Aorta (tissue), 5 donors: ENCODE measurements around the gene RNF213. TPM values are rescaled to one million over a fixed set of nuclear protein-coding genes. Genes with fewer than 3 reads are reported as not detected.

Experiments used
- ATAC-seq: fragments of 200-7000 bp; cut with Tn5 transposase; one replicate; pipeline ENCODE4 v1.9.1; 2022; ENCODE audit warnings: moderate library complexity; ENCODE audit not compliant: low FRiP score
- DNase-seq, 2 donors: peaks; one replicate each; pipeline ENCODE4 v3.0.0-alpha.2; 2020
- H3K27ac ChIP-seq, 2 donors: one replicate each; pipeline ENCODE4 v1.5.1; 2013; ENCODE audit warnings: low read length in 2 of 2, mild to moderate bottlenecking in 2 of 2, moderate library complexity in 2 of 2, control low read depth in 1 of 2, inconsistent platforms in 1 of 2, low read depth in 1 of 2
- H3K27me3 ChIP-seq, 2 donors: one replicate each; pipeline ENCODE4 v1.6.1; 2013; ENCODE audit warnings: control low read depth in 1 of 2, low read length in 1 of 2, mild to moderate bottlenecking in 1 of 2, moderate library complexity in 1 of 2; ENCODE audit not compliant: insufficient read depth in 2 of 2, control insufficient read depth in 1 of 2
- H3K36me3 ChIP-seq, 2 donors: one replicate each; pipeline ENCODE4 v1.6.1; 2013; ENCODE audit warnings: control low read depth in 1 of 2, low read length in 1 of 2, mild to moderate bottlenecking in 1 of 2; ENCODE audit not compliant: insufficient read depth in 2 of 2, control insufficient read depth in 1 of 2
- H3K4me1 ChIP-seq, 2 donors: one replicate each; pipeline ENCODE4 v1.6.1; 2013; ENCODE audit warnings: low read length in 2 of 2, control low read depth in 1 of 2, mild to moderate bottlenecking in 1 of 2, moderate library complexity in 1 of 2; ENCODE audit not compliant: insufficient read depth in 2 of 2, control insufficient read depth in 1 of 2
- H3K4me3 ChIP-seq, 2 donors: one replicate each; pipeline ENCODE4 v1.5.1; 2013; ENCODE audit warnings: low read length in 2 of 2, control low read depth in 1 of 2, mild to moderate bottlenecking in 1 of 2
- H3K9me3 ChIP-seq: one replicate; pipeline ENCODE4 v1.6.1; 2013; ENCODE audit warnings: mild to moderate bottlenecking, low read length; ENCODE audit not compliant: control insufficient read depth
- WGBS, 2 donors: extraction: QIAGEN DNeasy Blood & Tissue Kit; methylation state at CpG; one replicate each; pipeline ENCODE4 v1.1.7; 2013; 5-methylcytosine and 5-hydroxymethylcytosine counted together
- intact Hi-C, 2 donors: fragments of 100-400 bp; cut with DNase I; formaldehyde crosslinking; loops; one replicate each; pipeline versions ENCODE4 v1.14.2 to v1.15.0; 2022
- polyA plus RNA-seq, 2 donors: library from polyadenylated mRNA; stranded (reverse); fragments of 200-250 nt; gene quantifications; one replicate each; pipeline ENCODE4 v1.2.3, GENCODE V29; 2013
- total RNA-seq, 2 donors: library from RNA; stranded (reverse); fragmentation: NEBNext Ultra II Directional; extraction: Animal tissue kit (Norgen Biotek cat#: 25700); gene quantifications; one replicate each; pipeline ENCODE4 v1.2.1, GENCODE V29; 2021
- donor health status: healthy with polysubstance abuse.
- donor health status: Bipolar disorder and iron deficiency.
- donor health status: DM: no; HTN: no; CAD: no.
- donor health status: DM: no; HTN: no; CAD: no.
- donor health status: DM: yes; HTN: yes; CAD: no.

RNF213 gene
- total and polyA plus RNA-seq, 4 donors = 18.7 to 231 (median 105) TPM

DNA sequence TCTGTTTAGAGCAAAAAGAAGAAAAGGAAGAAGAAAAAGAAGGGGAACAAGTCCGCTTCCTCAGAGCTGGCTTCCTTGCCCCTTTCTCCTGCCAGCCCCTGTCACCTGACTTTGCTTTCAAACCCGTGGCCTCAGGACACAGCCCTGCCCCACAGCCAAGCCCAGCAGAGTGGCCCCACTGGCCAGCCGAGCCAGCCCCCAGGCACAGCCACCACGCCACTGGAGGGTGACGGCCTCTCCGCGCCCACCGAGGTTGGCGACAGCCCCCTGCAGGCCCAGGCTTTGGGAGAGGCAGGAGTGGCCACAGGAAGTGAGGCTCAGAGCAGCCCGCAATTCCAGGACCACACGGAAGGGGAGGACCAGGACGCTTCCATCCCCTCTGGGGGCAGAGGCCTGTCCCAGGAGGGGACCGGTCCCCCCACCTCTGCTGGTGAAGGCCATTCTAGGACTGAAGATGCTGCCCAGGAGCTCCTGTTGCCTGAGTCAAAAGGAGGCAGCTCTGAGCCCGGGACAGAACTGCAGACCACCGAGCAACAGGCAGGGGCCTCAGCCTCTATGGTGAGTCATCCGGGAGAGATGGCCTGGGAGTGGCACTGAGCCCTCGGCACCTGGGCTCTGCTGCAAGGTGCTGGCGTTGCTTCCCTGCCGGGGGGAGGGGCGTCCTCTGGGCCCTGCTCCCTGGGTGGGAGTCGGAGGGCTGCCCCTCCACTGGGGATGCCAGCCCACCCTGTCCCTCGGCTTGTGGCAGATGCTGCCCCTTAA lies 27.3 kb downstream of the RNF213 start:
- Histone ChIP-seq H3K4me3 (no peak overlapping the region), H3K9me3 (no peaks in the 10 kb centered on the region), H3K27me3 (no peaks in the 10 kb centered on the region), H3K36me3 (peaks cover 0 to 11% of the 10 kb centered on the region in 2 donors), H3K27ac (no peak overlapping the region), H3K4me1 (no peaks in the 10 kb centered on the region)
- no peak for DNase-seq
- 86% methylated on average over 22 of the region's 22 CpGs for WGBS, 2 donors
- intact Hi-C loops = no loop called here
- no peak for ATAC-seq

DNA sequence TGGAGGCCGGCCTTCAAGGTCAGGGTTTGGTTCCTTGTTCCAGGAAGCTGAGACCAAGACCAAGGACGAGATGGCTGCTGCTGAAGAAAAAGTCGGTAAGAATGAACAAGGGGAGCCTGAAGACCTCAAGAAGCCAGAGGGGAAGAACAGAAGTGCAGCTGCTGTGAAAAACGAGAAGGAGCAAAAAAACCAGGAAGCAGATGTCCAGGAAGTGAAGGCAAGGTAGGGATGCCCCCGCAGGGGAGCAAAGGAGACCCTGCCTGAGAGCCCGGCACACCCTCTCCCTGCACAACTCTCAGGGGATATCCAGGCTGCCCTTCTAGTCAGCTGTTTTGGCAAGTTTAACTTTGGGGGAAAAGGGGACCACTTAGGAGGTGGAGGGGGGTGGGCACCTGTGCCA lies 29.0 kb downstream of the RNF213 start:
- H3K36me3 ChIP-seq = peaks cover 0 to 11% of the 10 kb centered on the region in 2 donors
- DNase-seq (no peak), ATAC-seq (no peak)
- WGBS, 2 donors = 74 to 79% methylated on average over 6 of the region's 6 CpGs
- no peaks in the 10 kb centered on the region for H3K9me3 ChIP-seq
- no peaks in the 10 kb centered on the region for H3K4me1 ChIP-seq
- intact Hi-C loops = no loop called here
- no peak overlapping the region for H3K27ac ChIP-seq
- no peaks in the 10 kb centered on the region for H3K27me3 ChIP-seq
- H3K4me3 ChIP-seq = no peak overlapping the region

GRCh38 chr17:80290156-80290555 lies 29.5 kb downstream of the RNF213 start:
- no peaks in the 10 kb centered on the region for H3K4me1 ChIP-seq
- ATAC-seq (no peak), DNase-seq (no peak)
- intact Hi-C loops = no loop called here
- H3K27ac ChIP-seq = no peak overlapping the region
- peaks cover 0 to 12% of the 10 kb centered on the region in 2 donors for H3K36me3 ChIP-seq
- no peak overlapping the region for H3K4me3 ChIP-seq
- 87 to 91% methylated on average over 25 of the region's 25 CpGs for WGBS, 2 donors
- H3K9me3 ChIP-seq = no peaks in the 10 kb centered on the region
- H3K27me3 ChIP-seq = no peaks in the 10 kb centered on the region

GRCh38 chr17:80291260-80291659 lies 30.6 kb downstream of the RNF213 start:
- Histone ChIP-seq H3K9me3 (no peaks in the 10 kb centered on the region), H3K27ac (no peak overlapping the region), H3K4me1 (no peaks in the 10 kb centered on the region), H3K27me3 (no peaks in the 10 kb centered on the region), H3K36me3 (peaks cover 0 to 14% of the 10 kb centered on the region in 2 donors), H3K4me3 (no peak overlapping the region)
- DNase-seq (peak in 1 of 2 donors; percentile 22), ATAC-seq (no peak)
- WGBS, 2 donors = 93 to 94% methylated on average over 6 of the region's 6 CpGs
- intact Hi-C loops = no loop called here

DNA sequence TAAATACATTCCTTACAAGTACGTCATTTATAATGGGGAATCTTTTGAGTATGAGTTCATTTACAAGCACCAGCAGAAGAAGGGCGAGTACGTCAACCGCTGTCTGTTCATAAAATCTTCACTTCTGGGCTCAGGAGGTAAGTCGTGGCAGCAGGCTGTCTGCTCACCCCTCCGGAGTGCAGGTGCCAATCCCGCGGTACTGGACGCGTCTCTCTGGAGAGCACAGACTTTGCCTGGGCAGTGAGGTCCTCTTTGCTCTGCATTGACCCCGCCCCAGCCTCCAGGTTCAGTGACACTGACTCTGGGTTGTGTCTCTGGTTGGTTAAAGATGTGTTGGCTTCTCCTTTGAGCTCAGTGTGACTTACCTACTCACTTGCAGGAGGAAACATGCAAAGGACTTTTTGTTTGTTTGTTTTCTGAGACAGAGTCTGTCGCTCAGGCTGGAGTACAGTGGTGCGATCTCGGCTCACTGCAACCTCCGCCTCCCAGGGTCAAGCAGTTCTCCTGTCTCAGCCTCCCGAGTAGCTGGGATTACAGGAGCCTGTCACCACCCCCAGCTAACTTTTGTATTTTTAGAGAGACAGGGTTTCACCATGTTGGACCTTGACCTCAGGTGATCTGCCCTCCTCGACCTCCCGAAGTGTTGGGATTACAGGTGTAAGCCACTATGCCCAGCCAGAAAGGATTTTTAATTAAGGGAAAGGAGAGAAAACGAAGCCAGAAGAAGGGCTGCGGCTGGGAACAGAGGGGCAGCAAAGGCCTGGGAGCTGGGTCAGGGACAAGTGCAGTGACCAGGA lies 31.2 kb downstream of the RNF213 start:
- H3K36me3 ChIP-seq = peaks cover 0 to 14% of the 10 kb centered on the region in 2 donors
- ATAC-seq (no peak), DNase-seq (peak in 1 of 2 donors; percentile 56)
- no peak overlapping the region for H3K4me3 ChIP-seq
- no peaks in the 10 kb centered on the region for H3K4me1 ChIP-seq
- no peaks in the 10 kb centered on the region for H3K9me3 ChIP-seq
- intact Hi-C loops = no loop called here
- H3K27ac ChIP-seq = no peak overlapping the region
- H3K27me3 ChIP-seq = no peaks in the 10 kb centered on the region
- 94 to 95% methylated on average over 20 of the region's 20 CpGs for WGBS, 2 donors

- ATAC-seq (no peak), DNase-seq (peak in 1 of 2 donors; percentile 66)
- intact Hi-C loops = no loop called here
- H3K36me3 ChIP-seq = peaks cover 0 to 14% of the 10 kb centered on the region in 2 donors
- H3K27me3 ChIP-seq = no peaks in the 10 kb centered on the region
- H3K4me3 ChIP-seq = no peak overlapping the region
- no peaks in the 10 kb centered on the region for H3K4me1 ChIP-seq
- 85 to 88% methylated on average over 10 of the region's 10 CpGs for WGBS, 2 donors
- no peaks in the 10 kb centered on the region for H3K9me3 ChIP-seq
- no peak overlapping the region for H3K27ac ChIP-seq
Measured at GRCh38 chr17:80292521-80292971, 31.9 kb downstream of the RNF213 start.

DNA sequence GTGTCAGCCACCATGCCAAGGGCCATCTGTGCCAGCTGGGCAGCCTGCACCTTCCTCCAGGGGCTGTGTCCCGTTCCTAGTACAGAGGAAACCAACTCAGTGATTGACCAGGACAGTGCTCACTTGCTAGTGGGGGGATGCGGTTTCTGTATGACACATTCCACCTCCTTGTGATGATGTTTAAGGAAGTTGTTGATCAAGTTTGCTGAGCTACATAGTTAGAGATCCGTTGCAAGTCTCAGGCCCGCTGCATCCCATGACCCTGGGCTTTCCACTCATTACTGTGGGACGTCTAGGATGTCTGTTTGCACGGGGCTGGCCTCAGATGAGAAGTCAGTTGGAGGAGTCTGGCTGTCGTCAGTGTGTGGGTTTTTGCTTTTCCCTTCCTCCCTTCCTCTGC lies 33.6 kb downstream of the RNF213 start:
- WGBS, 2 donors = 77 to 78% methylated on average over 7 of the region's 7 CpGs
- Histone ChIP-seq H3K4me1 (no peaks in the 10 kb centered on the region), H3K4me3 (no peak overlapping the region), H3K27me3 (no peaks in the 10 kb centered on the region), H3K36me3 (peaks cover 0 to 13% of the 10 kb centered on the region in 2 donors), H3K27ac (no peak overlapping the region), H3K9me3 (no peaks in the 10 kb centered on the region)
- intact Hi-C loops = no loop called here
- DNase-seq = peak in 1 of 2 donors; percentile 86
- no peak for ATAC-seq

- no peaks in the 10 kb centered on the region for H3K9me3 ChIP-seq
- no peak overlapping the region for H3K4me3 ChIP-seq
- no peaks in the 10 kb centered on the region for H3K27me3 ChIP-seq
- peaks cover 0 to 13% of the 10 kb centered on the region in 2 donors for H3K36me3 ChIP-seq
- no peaks in the 10 kb centered on the region for H3K4me1 ChIP-seq
- no peak overlapping the region for H3K27ac ChIP-seq
- intact Hi-C loops = no loop called here
- 81 to 88% methylated on average over 6 of the region's 6 CpGs for WGBS, 2 donors
- ATAC-seq (no peak), DNase-seq (no peak)
Measured at GRCh38 chr17:80294653-80295052, 34.0 kb downstream of the RNF213 start.
